GM21529 (cell line): ENCODE data around the gene NUAK1.

Source experiments
- ATAC-seq: cut with Tn5 transposase; IDR thresholded peaks from one replicate; pipeline ENCODE4 v1.9.1; 2021; ENCODE audit not compliant: unreplicated experiment

The NUAK1 gene

GRCh38 chr12:106131676-106132075 lies 7.1 kb downstream of the NUAK1 start:
- ATAC-seq: no peak

GRCh38 chr12:106130474-106131113 lies 8.2 kb downstream of the NUAK1 start:
- ATAC-seq: no peak

GRCh38 chr12:106128585-106129328 lies 10.0 kb downstream of the NUAK1 start:
- ATAC-seq: no peak

GRCh38 chr12:106127338-106128126 lies 11.2 kb downstream of the NUAK1 start:
- no peak for ATAC-seq

DNA sequence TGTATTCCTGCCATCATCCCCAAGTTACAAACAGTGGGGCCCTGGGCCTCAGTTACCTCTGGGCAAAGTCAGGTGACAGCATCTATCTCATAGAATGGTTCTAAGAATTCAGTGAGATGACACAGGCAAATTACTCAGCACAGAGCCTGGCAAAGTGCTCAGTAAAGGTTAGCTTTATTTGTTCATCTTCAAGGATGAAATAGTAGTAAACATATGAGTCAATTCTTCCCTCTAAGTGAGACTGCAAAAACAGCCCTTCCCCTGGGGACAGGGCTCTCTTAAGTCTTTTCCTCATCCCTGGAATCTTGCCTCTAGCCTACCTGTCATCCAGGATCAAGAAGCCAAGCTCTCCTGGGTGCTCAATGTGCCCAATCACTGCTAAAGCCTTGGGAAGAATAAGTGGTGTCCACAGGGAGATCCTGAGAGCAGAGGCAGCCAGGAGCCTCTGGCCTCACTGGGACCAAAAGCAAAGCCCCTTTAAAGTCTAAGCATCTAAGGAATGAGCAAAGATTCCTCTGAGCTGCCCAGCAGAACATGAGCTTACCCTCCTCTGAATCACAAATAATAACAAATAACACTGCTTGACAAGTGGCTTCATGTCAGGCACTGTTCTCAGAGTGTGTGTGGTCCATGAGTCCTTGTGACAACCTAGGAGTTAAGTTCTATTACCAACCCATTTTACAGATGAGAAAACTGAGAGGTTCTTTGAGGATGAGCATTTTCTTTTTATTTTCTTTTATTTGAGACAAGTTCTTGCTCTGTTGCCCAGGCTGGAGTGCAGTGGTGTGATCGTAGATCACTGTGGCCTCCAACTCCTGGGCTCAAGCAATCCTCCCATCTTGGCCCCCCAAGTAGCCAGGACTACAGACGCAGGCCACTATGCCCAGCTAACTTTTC lies 12.1 kb downstream of the NUAK1 start:
- no peak for ATAC-seq

- ATAC-seq: no peak
Observed at GRCh38 chr12:106125351-106126095, 13.2 kb downstream of the NUAK1 start.

DNA sequence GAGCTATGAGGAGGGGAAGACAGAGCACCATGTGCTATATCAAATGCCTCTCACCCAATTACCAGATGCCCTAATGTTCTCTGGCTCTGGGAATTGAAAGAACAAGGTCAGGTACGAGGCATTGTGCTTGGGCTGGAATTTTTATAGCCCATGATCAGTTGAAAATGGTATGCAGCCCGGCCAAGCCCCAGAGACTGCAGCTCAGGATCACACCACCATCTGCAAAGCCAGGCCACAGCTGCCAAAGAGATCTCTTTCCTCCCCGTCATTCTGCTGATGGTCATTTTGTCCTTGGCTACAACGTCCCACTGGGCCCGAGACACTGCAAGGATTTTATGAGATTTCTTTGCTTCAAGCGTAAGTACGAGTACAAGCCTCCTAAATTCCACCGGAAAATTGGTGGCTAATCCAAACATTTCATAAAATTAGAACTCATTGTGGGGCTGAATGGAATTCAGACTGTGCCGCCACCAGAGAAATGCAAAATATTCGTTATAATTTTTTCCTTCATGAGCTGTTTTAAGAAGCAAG lies 15.1 kb downstream of the NUAK1 start:
- no peak for ATAC-seq

GRCh38 chr12:106123110-106123509 lies 15.6 kb downstream of the NUAK1 start:
- no peak for ATAC-seq

DNA sequence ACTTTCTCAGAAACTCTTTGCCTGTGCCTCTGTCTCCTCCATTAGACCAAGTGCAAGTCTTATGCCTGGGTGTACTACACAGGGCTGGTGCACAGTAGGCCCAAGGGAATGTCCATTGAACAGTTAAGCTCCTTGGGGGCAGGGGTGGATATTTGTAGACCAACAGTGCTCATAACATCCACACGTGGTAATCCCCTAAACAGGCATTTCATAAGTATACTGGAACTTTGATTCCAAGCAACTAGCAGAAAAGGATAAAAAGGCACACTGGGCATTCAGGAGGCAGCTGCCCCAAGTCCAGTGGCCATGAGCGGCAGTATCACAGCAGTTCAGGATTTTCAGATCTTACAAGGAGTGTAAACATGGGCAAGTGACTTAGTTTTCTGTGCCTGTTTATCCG lies 16.8 kb downstream of the NUAK1 start:
- ATAC-seq: no peak

DNA sequence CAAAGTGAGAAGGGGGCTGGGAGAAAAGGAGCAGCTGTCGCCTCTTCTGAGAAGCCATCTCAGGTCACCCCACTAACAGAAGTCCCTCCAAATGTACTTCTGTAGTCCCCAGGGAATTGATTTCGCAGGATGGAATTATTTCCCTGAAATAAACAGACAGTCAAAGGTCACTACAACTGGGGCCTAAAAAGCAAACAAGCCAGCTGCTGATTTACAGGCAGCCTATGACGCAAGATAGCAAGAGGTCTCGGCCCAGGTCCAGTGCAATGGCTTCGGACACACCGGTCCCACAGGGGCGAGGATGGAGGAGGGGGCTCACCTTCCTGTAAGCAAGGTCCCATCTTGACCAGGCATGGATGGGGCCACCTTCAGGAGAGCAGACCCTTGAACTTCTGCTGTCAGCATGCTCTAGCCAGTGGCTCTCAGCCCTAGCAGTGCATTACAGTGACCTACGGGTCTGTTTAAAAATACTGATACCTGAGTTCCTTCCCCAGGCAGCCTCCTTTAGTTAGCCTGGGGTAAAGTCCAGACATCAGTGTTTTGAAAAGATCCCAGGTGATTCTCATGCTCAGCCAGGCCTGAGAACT lies 18.1 kb downstream of the NUAK1 start:
- ATAC-seq: no peak

DNA sequence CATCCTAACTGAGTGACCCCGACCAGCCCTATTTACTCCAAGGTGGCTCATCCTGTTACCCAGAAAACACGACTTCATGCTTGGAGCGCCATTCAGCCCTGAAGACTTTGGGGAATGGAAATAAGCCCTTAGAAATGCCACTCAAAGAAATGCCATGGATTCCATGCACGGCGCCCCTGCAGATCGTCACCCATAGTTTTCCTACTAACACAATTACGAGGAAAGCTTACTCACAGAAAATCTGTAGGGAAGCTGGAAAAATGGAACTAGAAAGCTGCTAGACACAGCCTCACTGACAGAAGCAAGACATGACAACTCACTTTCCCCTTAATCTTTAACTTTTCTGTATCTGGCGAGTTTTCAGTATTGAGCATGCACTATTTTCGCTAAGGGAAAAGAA lies 19.5 kb downstream of the NUAK1 start:
- no peak for ATAC-seq

DNA sequence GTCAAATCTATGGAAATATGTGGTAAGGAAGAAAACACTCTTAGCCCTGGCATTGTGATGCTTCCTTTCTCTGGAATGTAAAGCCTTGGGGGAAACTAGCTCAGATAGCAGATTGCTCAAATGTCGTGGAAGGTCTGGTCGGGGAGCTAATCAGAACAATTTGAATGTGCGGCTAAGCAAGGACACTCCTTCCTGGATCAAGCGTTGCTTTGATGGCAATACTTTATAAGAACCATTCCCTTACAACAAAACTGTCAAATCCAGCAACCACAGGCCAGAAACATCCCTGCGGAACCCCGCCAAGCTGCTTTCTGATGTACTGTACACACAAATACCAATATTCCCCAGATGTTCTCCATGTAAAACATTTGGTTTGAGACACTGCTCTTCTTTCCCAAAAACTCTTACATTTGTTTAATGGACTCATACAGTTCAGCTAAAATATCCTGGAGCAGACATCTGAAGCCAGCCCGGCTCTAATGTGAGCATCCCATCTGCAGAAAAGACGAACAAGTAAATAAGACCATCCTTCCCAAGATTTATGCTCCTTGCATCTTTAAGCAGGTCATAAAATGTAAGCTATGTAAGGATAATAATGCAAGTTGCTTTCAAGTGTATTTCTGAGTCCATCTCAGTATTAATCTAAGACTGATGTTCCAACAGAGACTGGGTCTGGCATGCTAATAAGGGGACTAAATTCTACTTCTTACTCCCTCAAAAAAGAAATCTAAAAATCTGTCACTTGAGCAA lies 20.2 kb downstream of the NUAK1 start:
- no peak for ATAC-seq

GRCh38 chr12:106115440-106115839 lies 23.3 kb downstream of the NUAK1 start:
- ATAC-seq: no peak

DNA sequence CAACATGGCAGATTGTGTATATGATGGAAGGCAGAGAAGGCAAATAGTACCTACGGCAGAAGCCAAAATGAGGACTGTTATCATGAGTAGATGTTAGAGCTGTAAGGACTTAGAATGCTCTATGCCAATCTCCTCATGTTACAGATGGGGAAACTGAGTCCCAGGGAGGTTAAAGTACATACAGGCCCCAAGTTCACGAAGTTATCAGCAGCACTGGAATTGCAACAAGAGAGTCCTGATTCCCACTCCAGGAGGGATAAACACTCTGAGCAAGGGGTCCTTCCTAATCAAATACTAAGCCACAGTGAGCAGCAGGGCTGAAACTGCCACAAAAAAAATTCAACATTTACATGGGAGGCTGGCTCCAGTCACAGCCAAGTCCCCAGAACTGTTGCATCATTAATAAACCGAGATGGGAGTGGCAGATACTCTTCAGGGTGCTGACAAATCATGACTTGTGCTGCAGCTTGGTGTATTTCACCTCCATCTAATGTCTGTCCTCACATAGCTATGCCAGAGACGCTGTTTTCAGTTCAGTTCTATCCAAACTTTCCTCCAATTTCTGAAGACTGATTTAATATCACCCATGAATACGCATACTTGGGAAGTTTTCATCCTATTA lies 24.2 kb downstream of the NUAK1 start:
- ATAC-seq: no peak

GRCh38 chr12:106113824-106114446 lies 24.8 kb downstream of the NUAK1 start:
- ATAC-seq: no peak

DNA sequence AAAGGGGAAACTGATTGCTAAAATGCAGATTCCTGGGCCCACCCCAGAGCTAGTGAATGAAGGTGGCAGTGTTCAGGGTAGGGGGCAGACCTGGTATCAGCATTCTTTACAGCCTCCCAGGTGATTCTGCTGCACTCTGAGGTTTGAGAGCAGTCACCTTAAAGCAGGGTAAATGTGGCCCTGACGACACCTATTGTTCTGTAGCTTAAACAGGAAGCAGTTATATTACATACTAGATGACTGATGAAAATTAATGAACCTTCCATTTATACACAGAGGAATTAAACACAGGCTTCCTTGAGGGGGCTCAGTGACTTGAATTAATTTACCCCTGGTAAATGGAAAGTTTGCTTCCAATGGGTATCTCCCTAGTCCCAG lies 25.3 kb downstream of the NUAK1 start:
- no peak for ATAC-seq

DNA sequence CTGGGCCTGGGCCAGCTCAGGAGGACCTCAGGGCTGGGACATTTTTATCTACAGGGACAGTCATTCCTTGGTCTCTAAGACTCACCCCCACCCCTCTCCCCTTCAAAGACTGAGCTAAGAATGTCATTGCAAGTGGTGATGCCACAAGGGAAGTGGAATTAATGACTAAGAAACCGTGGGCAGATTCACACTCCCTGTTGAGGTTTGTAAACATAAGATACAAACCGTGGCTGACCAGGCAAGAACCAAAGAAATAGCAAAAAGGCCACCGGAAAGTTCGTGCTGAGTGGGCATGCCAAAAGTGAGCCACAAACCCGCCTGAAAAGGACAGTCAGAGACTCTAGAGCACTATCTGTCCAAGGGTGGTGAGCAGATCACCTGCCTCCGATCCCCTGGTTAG lies 25.7 kb downstream of the NUAK1 start:
- no peak for ATAC-seq
